CD4-positive, alpha-beta T cell treated with Interleukin-21 for 1 hour (primary cell): ENCODE results near the gene ATP6V0C.
A peak's percentile ranks its signal among the peaks of the same experiment; 100 is the strongest.
"Not testable (repeated sequence)": the region's sequence is repeated elsewhere in the genome, so short reads cannot be mapped to it uniquely, and the experiment has no call there.

Source experiments
- DNase-seq: peaks from one replicate; pipeline ENCODE4 v3.0.0-alpha.2; 2020

The ATP6V0C gene

GRCh38 chr16:2475413-2476344 is 38.1 kb upstream of the ATP6V0C start:
- peak; percentile 40 for DNase-seq

GRCh38 chr16:2476345-2476720 is 37.4 kb upstream of the ATP6V0C start:
- no peak for DNase-seq

GRCh38 chr16:2476741-2477140 is 37.0 kb upstream of the ATP6V0C start:
- no peak for DNase-seq

- no peak for DNase-seq
Observed at GRCh38 chr16:2477327-2477726, 36.4 kb upstream of the ATP6V0C start.

- no peak for DNase-seq
Observed at GRCh38 chr16:2478279-2478678, 35.5 kb upstream of the ATP6V0C start.

GRCh38 chr16:2479996-2480395 is 33.8 kb upstream of the ATP6V0C start:
- not testable (repeated sequence) for DNase-seq

GRCh38 chr16:2480948-2481347 is 32.8 kb upstream of the ATP6V0C start:
- DNase-seq: no peak

- no peak for DNase-seq
Observed at GRCh38 chr16:2481676-2482075, 32.1 kb upstream of the ATP6V0C start.

GRCh38 chr16:2482249-2482648 is 31.5 kb upstream of the ATP6V0C start:
- DNase-seq: no peak

- no peak for DNase-seq
Observed at GRCh38 chr16:2482708-2483534, 30.8 kb upstream of the ATP6V0C start.

- DNase-seq: no peak
Observed at GRCh38 chr16:2483939-2484897, 29.5 kb upstream of the ATP6V0C start.

GRCh38 chr16:2484898-2485508 is 28.7 kb upstream of the ATP6V0C start:
- no peak for DNase-seq

GRCh38 chr16:2485811-2486507 is 27.8 kb upstream of the ATP6V0C start:
- DNase-seq: no peak

- peak; percentile 88 for DNase-seq
Observed at GRCh38 chr16:2486645-2487516, 26.9 kb upstream of the ATP6V0C start.

- no peak for DNase-seq
Observed at GRCh38 chr16:2487517-2487842, 26.3 kb upstream of the ATP6V0C start.

- DNase-seq: no peak
Observed at GRCh38 chr16:2487903-2488531, 25.7 kb upstream of the ATP6V0C start.

- no peak for DNase-seq
Observed at GRCh38 chr16:2489581-2489980, 24.2 kb upstream of the ATP6V0C start.

GRCh38 chr16:2490190-2491105 is 23.3 kb upstream of the ATP6V0C start:
- DNase-seq: no peak

- DNase-seq: no peak
Observed at GRCh38 chr16:2492292-2492691, 21.5 kb upstream of the ATP6V0C start.
